Fibroblast of lung (primary cell): ENCODE measurements around the gene SYT8. TPM values are rescaled to one million over a fixed set of nuclear protein-coding genes. Genes with fewer than 3 reads are reported as not detected.

ENCODE experiments used
- DNase-seq, 2 donors: peaks; one replicate each; pipeline versions ENCODE4 v3.0.0 to v3.0.0-alpha.2; 2010; ENCODE audit warnings: low read depth in 2 of 2
- H2AFZ ChIP-seq: 2 replicates; pipeline ENCODE4 v1.5.1; 2012; ENCODE audit warnings: low read length, control low read depth, inconsistent platforms
- H3K27ac ChIP-seq: 2 replicates; pipeline ENCODE4 v1.5.1; 2011; ENCODE audit warnings: low read length, control low read depth; ENCODE audit not compliant: insufficient read depth
- H3K27me3 ChIP-seq: 2 replicates; pipeline ENCODE4 v1.5.1; 2011; ENCODE audit warnings: mild to moderate bottlenecking, low read length; ENCODE audit not compliant: control insufficient read depth, insufficient read depth
- H3K36me3 ChIP-seq: 2 replicates; pipeline ENCODE4 v1.5.1; 2011; ENCODE audit warnings: low read length; ENCODE audit not compliant: control insufficient read depth, insufficient read depth
- H3K4me1 ChIP-seq: 2 replicates; pipeline ENCODE4 v1.5.1; 2011; ENCODE audit warnings: low read length; ENCODE audit not compliant: control insufficient read depth, insufficient read depth; ENCODE audit errors: extremely low read depth
- H3K4me2 ChIP-seq: 2 replicates; pipeline ENCODE4 v1.5.1; 2011; ENCODE audit warnings: low read length, control low read depth; ENCODE audit not compliant: insufficient read depth; ENCODE audit errors: extremely low read depth
- H3K4me3 ChIP-seq, 4 experiments: fragments of 200-600 bp in 1 of 4; sonication (generic) in 1 of 4; replicated peaks in 1 of 4; 2 replicates each; pipeline ENCODE4 v1.5.1; 2011 to 2016; ENCODE audit warnings: low read length in 4 of 4, low read depth in 3 of 4, mild to moderate bottlenecking in 3 of 4, control low read depth in 2 of 4, inconsistent platforms in 1 of 4, mixed read lengths in 1 of 4; ENCODE audit not compliant: insufficient read depth in 1 of 4; ENCODE audit errors: control extremely low read depth in 1 of 4
- H3K79me2 ChIP-seq: 2 replicates; pipeline ENCODE4 v1.5.1; 2012; ENCODE audit warnings: mild to moderate bottlenecking, low read length, inconsistent platforms; ENCODE audit not compliant: control insufficient read depth, insufficient read depth
- H3K9ac ChIP-seq: 2 replicates; pipeline ENCODE4 v1.5.1; 2011; ENCODE audit warnings: mild to moderate bottlenecking, low read length, control low read depth; ENCODE audit not compliant: insufficient read depth
- H3K9me3 ChIP-seq: 2 replicates; pipeline ENCODE4 v1.5.1; 2012; ENCODE audit warnings: low read depth, low read length; ENCODE audit not compliant: control insufficient read depth, insufficient read depth
- H4K20me1 ChIP-seq: 2 replicates; pipeline ENCODE4 v1.5.1; 2011; ENCODE audit warnings: low read length; ENCODE audit not compliant: control insufficient read depth, insufficient read depth; ENCODE audit errors: extremely low read depth
- CTCF ChIP-seq, 2 donors: IDR thresholded peaks in 1 of 2; conservative IDR thresholded peaks in 1 of 2; 1 replicate in 1 of 2; 2 replicates in 1 of 2; pipeline ENCODE4 v1.5.1; 2011 to 2012; ENCODE audit warnings: low read length in 2 of 2, control low read depth in 1 of 2, inconsistent platforms in 1 of 2, low read depth in 1 of 2, mild to moderate bottlenecking in 1 of 2
- EZH2 ChIP-seq: IDR thresholded peaks from 2 replicates; pipeline ENCODE4 v1.5.1; 2012; ENCODE audit warnings: low read length, control low read depth, mild to moderate bottlenecking; ENCODE audit errors: missing control alignments
- polyA plus RNA-seq, 2 donors: library from polyadenylated mRNA; depleted of rRNA in 1 of 2; stranded (reverse) in 1 of 2; unstranded in 1 of 2; fragments of >200 nt; gene quantifications; 2 replicates each; pipeline ENCODE4 v1.2.1, GENCODE V29; 2011 to 2012; ENCODE audit warnings: missing spikeins in 1 of 2
- total RNA-seq: library from RNA; depleted of rRNA; stranded (reverse); fragments of >200 nt; gene quantifications from 2 replicates; pipeline ENCODE4 v1.2.1, GENCODE V29; 2014

Gene SYT8
- total and polyA plus RNA-seq, 2 donors (not counting 1 experiment from before 2014, with no cell fraction given), result not detected

- Histone ChIP-seq H3K4me2 (no peak overlapping the region), H3K79me2 (no peaks in the 10 kb centered on the region), H4K20me1 (no peaks in the 10 kb centered on the region), H3K27ac (no peak overlapping the region), H3K9ac (no peak overlapping the region), H3K4me1 (peaks cover 8% of the 10 kb centered on the region), H3K27me3 (peaks cover 4% of the 10 kb centered on the region), H3K36me3 (no peaks in the 10 kb centered on the region), H3K4me3 (no peak overlapping the region), H3K9me3 (no peaks in the 10 kb centered on the region), H2AFZ (no peak overlapping the region)
- no peak for DNase-seq
- TF ChIP-seq CTCF (conservative IDR thresholded peaks at IDR 0.05 in 1 of 2, IDR thresholded peaks at IDR 0.05 in 1 of 2; ENCODE audit: low read depth in 1 of 2, low read length in 2 of 2) (peak in 1 of 2 donors; percentile 31), EZH2 (no peak)
Observed at GRCh38 chr11:1825039-1825740, 9.6 kb upstream of the SYT8 start.

DNA sequence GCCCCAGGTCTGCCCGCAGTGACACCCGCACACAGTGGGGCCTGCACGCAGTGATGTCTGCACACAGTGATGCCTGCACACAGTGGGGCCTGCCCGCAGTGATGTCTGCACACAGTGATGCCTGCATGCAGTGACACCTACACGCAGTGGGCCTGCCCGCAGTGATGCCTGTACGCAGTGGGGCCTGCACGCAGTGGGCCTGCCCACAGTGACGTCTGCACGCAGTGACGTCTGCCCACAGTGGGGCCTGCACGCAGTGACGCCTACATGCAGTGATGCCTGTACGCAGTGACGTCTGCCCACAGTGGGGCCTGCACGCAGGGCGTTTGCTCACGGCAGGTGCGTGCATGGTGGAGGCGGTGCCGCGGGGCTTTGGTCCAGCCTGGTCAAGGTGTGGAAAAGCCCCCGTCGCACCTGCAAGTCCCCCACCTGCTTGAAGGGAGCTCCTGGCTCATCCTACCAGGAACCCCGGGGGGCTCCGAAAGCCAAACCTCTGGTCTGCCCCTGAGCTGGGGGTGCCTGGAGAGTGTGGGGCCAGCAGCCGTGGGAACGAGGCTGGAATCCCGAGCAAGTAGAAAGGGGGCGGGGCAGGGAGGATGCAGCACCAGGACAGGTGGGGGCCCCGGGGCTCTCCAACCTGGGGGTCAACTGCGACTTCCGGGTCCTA is 8.9 kb upstream of the SYT8 start:
- Histone ChIP-seq H3K9me3 (no peaks in the 10 kb centered on the region), H3K27me3 (peaks cover 4% of the 10 kb centered on the region), H3K4me3 (no peak overlapping the region), H3K36me3 (no peaks in the 10 kb centered on the region), H3K4me1 (peaks cover 8% of the 10 kb centered on the region), H3K79me2 (no peaks in the 10 kb centered on the region), H3K4me2 (no peak overlapping the region), H3K27ac (no peak overlapping the region), H4K20me1 (no peaks in the 10 kb centered on the region), H2AFZ (no peak overlapping the region), H3K9ac (no peak overlapping the region)
- DNase-seq, result no peak
- TF ChIP-seq CTCF (conservative IDR thresholded peaks at IDR 0.05 in 1 of 2, IDR thresholded peaks at IDR 0.05 in 1 of 2; ENCODE audit: low read depth in 1 of 2, low read length in 2 of 2) (no peak), EZH2 (no peak)

GRCh38 chr11:1826552-1827094 is 8.2 kb upstream of the SYT8 start:
- Histone ChIP-seq H3K79me2 (no peaks in the 10 kb centered on the region), H3K4me3 (no peak overlapping the region), H3K4me2 (no peak overlapping the region), H3K9me3 (no peaks in the 10 kb centered on the region), H3K4me1 (peaks cover 8% of the 10 kb centered on the region), H3K36me3 (no peaks in the 10 kb centered on the region), H4K20me1 (no peaks in the 10 kb centered on the region), H2AFZ (no peak overlapping the region), H3K27me3 (peaks cover 4% of the 10 kb centered on the region), H3K9ac (no peak overlapping the region), H3K27ac (peak overlapping the region; percentile 23)
- DNase-seq, result peak; percentile 75 to 88
- no peak for TF ChIP-seq EZH2
- peak in 1 of 2 donors; percentile 30 for TF ChIP-seq CTCF (conservative IDR thresholded peaks at IDR 0.05 in 1 of 2, IDR thresholded peaks at IDR 0.05 in 1 of 2; ENCODE audit: low read depth in 1 of 2, low read length in 2 of 2)
